GM12864 (cell line): ENCODE measurements around the gene RNASE7.

ENCODE experiments used
- DNase-seq: peaks from one replicate; pipeline ENCODE4 v3.0.0-alpha.2; 2011; ENCODE audit warnings: low read depth
- H3K4me3 ChIP-seq: 2 replicates; pipeline ENCODE4 v1.5.1; 2011; ENCODE audit warnings: mild to moderate bottlenecking, low read depth, low read length, control low read depth
- CTCF ChIP-seq: IDR thresholded peaks from 2 replicates; pipeline ENCODE4 v1.5.1; 2011; ENCODE audit warnings: low read depth, mild to moderate bottlenecking, moderate library complexity, low read length, control low read depth, inconsistent platforms; ENCODE audit errors: missing control alignments

The RNASE7 gene

GRCh38 chr14:21041676-21042433 lies at the start of gene RNASE7:
Gene RNASE7 (plus strand): TSS chr14:21042362. CDS start chr14:21042993, 631 bp downstream.
- H3K4me3 ChIP-seq = no peak within 1 kb of the TSS
- DNase-seq = no peak
- TF ChIP-seq CTCF = no peak

GRCh38 chr14:20996521-20996920 lies 45.6 kb upstream of the RNASE7 start:
- TF ChIP-seq CTCF = no peak
- no peak overlapping the region for H3K4me3 ChIP-seq
- DNase-seq = no peak

GRCh38 chr14:20997115-20997514 lies 45.0 kb upstream of the RNASE7 start:
- H3K4me3 ChIP-seq = no peak overlapping the region
- DNase-seq = no peak
- TF ChIP-seq CTCF = no peak

GRCh38 chr14:20997564-20997963 lies 44.6 kb upstream of the RNASE7 start:
- TF ChIP-seq CTCF = no peak
- no peak for DNase-seq
- no peak overlapping the region for H3K4me3 ChIP-seq

- H3K4me3 ChIP-seq = no peak overlapping the region
- no peak for DNase-seq
- TF ChIP-seq CTCF = no peak
These were observed 44.0 kb upstream of the RNASE7 start for GRCh38 chr14:20998139-20998538.

GRCh38 chr14:20998674-20999366 lies 43.3 kb upstream of the RNASE7 start, which contains the start of gene SLC39A2:
Gene SLC39A2 (plus strand): TSS chr14:20999293. CDS start chr14:20999447, 154 bp downstream.
- DNase-seq = no peak
- TF ChIP-seq CTCF = no peak
- no peak within 1 kb of the TSS for H3K4me3 ChIP-seq
